Choroid plexus epithelial cell (primary cell): ENCODE data around the gene KEL.

Experiments
- DNase-seq: peaks from one replicate; pipeline ENCODE4 v3.0.0-alpha.2; 2010; ENCODE audit warnings: low read depth
- H3K4me3 ChIP-seq: 2 replicates; pipeline ENCODE4 v1.5.1; 2011; ENCODE audit warnings: low read depth, mild to moderate bottlenecking, control low read depth, low read length, moderate library complexity
- TF ChIP-seq, protein P1 (sequence below): conservative IDR thresholded peaks from 2 replicates; pipeline ENCODE4 v1.5.1; 2011; ENCODE audit warnings: low read depth, mild to moderate bottlenecking, control low read depth, inconsistent platforms, low read length, moderate library complexity

Gene KEL

GRCh38 chr7:142910031-142910433, 52.1 kb downstream of the KEL start:
- TF ChIP-seq, protein P1, sequence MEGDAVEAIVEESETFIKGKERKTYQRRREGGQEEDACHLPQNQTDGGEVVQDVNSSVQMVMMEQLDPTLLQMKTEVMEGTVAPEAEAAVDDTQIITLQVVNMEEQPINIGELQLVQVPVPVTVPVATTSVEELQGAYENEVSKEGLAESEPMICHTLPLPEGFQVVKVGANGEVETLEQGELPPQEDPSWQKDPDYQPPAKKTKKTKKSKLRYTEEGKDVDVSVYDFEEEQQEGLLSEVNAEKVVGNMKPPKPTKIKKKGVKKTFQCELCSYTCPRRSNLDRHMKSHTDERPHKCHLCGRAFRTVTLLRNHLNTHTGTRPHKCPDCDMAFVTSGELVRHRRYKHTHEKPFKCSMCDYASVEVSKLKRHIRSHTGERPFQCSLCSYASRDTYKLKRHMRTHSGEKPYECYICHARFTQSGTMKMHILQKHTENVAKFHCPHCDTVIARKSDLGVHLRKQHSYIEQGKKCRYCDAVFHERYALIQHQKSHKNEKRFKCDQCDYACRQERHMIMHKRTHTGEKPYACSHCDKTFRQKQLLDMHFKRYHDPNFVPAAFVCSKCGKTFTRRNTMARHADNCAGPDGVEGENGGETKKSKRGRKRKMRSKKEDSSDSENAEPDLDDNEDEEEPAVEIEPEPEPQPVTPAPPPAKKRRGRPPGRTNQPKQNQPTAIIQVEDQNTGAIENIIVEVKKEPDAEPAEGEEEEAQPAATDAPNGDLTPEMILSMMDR = no peak
- no peak overlapping the region for H3K4me3 ChIP-seq
- no peak for DNase-seq

DNA sequence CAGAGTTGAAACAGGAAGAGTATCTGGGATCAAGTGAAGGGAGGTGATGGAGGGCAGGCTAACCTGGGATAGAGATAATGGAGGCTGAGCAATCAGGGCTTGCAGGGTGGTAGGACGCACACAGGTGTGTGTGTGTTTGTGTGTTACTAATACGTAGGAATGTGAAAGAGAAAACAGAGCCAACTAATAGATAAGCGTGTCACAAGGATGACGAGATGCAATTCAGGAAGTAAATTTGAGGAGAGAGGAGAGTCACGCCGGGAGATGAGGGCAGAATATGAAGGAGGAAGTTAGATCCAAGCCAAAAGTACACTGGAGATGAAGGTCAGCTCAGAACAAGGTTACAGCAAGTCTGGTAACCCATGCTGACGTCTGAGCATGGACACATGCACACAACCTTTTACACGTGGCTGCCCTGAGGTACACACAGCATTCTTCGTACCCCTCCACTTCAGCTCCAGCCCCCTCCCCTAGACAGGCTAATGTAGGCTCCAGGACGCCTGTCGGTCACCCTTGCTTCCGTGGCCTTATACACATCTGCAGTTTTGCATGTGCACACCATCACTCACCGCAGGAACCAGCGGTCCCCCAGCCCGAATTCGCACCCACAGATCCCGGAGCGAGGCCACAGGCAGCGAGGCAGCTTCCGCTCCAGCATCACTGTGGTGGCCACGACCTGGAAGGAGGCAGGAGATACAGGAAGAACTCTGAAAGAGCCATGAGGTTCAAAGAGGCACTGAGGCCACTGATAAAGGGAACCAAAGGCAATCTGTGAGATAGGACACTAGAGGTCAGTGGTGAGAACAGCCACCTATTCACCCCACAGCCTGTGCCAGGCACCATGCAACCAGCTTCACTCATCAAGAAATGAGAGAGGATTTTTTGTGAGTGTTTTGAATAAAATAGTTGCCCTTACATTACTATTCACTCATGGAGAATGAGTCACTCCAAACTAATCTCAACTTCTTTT, 53.0 kb downstream of the KEL start:
- DNase-seq = no peak
- TF ChIP-seq, protein P1 = peak; percentile 13
- no peak overlapping the region for H3K4me3 ChIP-seq

DNA sequence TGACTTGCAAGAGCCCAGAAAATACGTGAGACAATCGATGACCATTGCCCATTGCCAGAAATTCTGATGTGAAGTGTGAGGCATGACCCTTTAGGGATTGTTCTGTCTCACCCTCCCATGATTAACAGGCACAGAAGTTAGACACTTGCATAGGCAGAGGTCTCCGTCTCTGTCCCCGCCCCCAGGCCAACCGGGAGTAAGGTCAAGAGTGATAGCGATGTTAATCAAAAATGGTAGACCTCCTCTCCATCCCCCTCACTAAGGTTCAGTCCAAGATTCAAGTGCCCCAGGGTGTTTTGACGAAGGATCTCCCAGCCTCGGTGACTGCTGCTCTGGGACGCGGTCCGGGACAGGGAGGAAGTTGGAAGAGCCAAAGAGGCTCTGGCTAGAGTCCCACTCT, 53.9 kb downstream of the KEL start:
- TF ChIP-seq, protein P1 = no peak
- no peak overlapping the region for H3K4me3 ChIP-seq
- no peak for DNase-seq

DNA sequence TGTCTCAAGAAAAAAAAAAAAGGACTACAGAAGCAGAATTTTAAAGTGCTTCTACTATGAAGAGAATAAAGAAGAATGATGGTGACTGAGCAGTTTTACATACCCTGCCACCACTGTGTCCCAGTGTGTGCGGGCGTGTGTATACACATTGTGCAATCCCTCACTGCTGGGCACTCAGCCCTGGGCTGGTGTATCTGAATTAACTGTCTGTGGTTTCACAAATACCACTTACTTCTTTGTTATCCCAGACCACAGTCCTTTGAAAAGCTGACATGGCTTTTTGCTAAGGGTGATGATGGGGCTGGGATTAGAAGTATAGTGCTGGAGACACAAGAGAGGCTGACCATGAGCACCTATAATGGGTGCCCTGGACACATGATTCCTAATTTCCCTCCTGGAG, 55.5 kb downstream of the KEL start:
- no peak for DNase-seq
- H3K4me3 ChIP-seq = no peak overlapping the region
- TF ChIP-seq, protein P1 = no peak

DNA sequence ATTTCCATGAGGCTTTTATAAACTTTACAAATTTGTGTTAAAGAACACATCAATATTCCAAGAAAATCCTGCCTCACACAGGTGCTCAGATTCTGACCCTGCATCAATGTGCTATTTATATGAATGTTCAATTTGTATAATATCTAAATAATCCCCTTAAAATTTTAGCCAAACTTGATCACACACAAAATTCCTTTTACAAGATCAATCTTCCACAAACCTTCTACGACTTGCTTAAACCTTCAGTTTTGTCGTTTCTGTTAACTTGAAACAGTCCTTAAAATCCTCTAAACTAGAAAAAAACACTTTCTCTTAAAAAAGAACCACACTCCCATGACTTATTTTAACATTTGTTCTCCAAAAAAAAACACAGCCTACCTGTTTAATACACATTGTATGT, 56.4 kb downstream of the KEL start:
- TF ChIP-seq, protein P1 = no peak
- DNase-seq = no peak
- H3K4me3 ChIP-seq = no peak overlapping the region

- H3K4me3 ChIP-seq = no peak overlapping the region
- DNase-seq = no peak
- TF ChIP-seq, protein P1 = no peak
Observed at GRCh38 chr7:142904128-142904527, 58.0 kb downstream of the KEL start.
